Gastroesophageal sphincter (tissue), 3 donors: ENCODE measurements around the gene KLHDC4.

Experiments used
- POLR2A ChIP-seq, 2 donors: fragments of 450-650 bp; IDR thresholded peaks; one replicate each; pipeline ENCODE4 v1.6.1; 2017; ENCODE audit warnings: antibody characterized with exemption in 2 of 2, mild to moderate bottlenecking in 2 of 2, moderate library complexity in 1 of 2
- TF ChIP-seq, protein P1 (sequence below), 4 experiments: fragments of 200-600 bp in 2 of 4; fragments of 450-650 bp in 2 of 4; sonication (generic) in 1 of 4; IDR thresholded peaks; one replicate each; pipeline ENCODE4 v1.5.1; 2017 to 2019; ENCODE audit warnings: antibody characterized with exemption in 4 of 4, mild to moderate bottlenecking in 2 of 4, moderate library complexity in 2 of 4

DNA sequence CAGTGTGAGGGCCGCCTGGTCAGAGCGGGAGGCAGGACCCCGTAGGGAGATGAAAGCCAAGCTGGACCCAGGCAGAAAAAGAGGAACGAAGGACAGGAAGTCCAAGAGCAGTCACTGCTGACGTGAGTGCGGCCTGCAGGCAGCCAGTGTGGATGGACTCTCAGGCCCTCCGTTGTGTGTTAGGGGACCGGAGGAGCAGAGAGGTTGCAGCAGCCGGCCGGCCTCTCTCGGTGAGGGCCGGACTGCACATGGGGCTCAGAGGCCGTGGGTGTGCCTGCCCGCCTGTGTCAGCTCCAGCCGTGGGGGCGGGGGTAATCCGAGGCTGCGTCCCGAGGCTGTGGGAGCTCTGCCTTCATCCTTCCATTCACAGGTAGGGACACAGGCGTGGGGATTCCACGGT lies 96.1 kb downstream of the KLHDC4 start:
- TF ChIP-seq, protein P1, sequence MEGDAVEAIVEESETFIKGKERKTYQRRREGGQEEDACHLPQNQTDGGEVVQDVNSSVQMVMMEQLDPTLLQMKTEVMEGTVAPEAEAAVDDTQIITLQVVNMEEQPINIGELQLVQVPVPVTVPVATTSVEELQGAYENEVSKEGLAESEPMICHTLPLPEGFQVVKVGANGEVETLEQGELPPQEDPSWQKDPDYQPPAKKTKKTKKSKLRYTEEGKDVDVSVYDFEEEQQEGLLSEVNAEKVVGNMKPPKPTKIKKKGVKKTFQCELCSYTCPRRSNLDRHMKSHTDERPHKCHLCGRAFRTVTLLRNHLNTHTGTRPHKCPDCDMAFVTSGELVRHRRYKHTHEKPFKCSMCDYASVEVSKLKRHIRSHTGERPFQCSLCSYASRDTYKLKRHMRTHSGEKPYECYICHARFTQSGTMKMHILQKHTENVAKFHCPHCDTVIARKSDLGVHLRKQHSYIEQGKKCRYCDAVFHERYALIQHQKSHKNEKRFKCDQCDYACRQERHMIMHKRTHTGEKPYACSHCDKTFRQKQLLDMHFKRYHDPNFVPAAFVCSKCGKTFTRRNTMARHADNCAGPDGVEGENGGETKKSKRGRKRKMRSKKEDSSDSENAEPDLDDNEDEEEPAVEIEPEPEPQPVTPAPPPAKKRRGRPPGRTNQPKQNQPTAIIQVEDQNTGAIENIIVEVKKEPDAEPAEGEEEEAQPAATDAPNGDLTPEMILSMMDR (IDR thresholded peaks at IDR 0.05), result no peak
- TF ChIP-seq POLR2A (IDR thresholded peaks at IDR 0.05), result no peak
